GM18502 (cell line): Measurements from ENCODE around the gene CEACAM16.

ENCODE experiments used
- ATAC-seq: cut with Tn5 transposase; IDR thresholded peaks from one replicate; pipeline ENCODE4 v1.9.1; 2021; ENCODE audit warnings: mild to moderate bottlenecking; ENCODE audit not compliant: unreplicated experiment, poor library complexity

CEACAM16 gene

DNA sequence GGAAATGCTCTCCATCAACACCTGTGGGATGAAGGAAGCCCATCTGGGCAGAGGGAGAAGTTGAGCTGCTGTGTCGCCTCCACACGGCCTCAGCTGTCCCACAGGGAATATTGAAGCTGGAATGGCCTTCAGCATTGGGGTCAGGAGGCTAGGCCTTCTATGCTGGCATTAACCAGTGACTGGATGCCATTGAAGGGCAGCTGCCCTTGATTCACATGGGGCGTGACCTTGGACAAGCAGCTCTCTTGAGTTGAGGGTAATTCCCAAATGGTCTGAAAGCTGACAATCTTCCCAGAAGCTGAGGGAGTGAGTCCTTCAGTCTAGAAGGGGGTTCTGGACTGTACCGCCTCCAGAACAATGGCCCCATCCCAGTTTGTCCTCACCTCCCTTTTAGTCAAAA, 56.3 kb downstream of the CEACAM16 start:
- ATAC-seq, result no peak

DNA sequence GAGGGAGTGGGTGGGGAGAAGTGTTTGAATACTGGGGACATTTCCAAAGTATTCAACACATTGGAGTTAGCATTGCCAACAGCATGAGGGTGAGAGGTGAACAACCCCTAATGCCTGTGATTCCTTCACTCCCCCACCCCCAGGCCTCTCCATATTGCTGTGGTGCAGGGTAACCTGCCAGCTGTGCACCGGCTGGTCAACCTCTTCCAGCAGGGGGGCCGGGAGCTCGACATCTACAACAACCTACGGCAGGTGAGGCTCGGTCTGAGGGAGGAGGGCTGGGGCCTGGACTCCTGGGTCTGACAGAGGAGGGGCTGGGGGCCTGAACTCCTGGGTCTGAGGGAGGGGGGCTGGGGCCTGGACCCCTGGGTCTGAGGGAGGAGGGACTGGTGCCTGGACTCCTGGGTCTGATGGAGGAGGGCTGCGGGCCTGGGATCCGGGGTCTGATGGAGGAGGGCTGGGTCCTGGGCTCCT, 57.2 kb downstream of the CEACAM16 start:
- ATAC-seq, result no peak

DNA sequence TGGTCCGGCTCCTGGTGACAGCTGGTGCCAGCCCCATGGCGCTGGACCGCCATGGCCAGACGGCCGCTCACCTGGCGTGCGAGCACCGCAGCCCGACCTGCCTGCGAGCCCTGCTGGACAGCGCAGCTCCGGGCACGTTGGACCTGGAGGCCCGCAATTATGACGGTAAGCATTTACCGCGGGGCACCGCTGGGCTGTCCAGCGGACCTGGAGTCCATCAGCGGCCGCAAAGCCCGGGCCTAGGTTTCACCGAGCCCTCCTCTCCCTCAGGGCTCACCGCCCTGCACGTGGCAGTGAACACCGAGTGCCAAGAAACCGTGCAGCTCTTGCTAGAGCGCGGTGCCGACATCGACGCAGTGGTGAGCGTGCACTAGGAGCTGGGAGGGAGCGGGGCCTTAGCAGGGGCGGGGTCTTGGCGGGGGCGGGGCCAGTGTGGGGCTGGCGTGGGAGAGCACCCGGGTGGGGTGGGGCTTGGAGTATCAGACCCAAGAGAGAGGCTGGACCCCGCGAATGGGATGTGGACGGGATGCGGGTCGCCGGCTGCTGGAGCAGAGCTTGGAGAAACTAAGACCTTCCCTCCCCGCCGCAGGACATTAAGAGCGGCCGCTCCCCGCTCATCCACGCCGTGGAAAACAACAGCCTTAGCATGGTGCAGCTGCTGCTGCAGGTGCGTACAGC, 58.2 kb downstream of the CEACAM16 start:
- ATAC-seq, result no peak

DNA sequence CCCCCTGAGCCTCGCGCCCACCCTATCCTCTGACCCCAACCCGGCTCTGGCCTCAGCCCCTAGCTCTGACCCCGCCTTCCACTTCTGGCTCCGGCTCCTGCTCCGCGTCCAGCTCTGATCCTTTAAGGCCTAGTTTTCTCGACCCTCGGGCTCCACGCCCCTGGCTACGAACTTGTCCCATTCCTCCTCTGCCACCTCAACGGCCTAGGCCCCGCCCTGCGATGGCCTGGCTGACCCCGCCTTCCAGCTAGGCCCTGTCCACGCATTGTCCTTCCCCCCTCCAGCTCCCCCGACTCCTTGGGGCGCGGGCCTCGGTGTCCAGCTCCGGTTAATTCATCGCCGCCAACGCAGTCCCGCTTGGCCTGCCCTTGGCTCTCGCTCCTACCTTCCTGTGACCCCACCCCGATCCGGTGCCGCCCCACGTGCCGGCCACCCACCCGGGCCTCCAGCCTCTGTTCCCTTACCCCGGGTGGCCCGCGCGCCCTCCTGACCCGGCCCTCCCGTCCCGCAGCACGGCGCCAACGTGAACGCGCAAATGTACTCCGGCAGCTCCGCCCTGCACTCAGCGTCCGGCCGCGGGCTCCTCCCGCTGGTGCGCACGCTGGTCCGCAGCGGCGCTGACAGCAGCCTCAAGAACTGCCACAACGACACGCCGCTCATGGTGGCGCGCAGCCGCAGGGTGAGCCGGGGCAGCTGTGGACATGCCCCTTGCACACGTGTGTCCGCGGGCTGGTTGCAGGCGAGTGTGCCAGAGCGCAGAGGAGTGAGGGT, 59.0 kb downstream of the CEACAM16 start:
- no peak for ATAC-seq

DNA sequence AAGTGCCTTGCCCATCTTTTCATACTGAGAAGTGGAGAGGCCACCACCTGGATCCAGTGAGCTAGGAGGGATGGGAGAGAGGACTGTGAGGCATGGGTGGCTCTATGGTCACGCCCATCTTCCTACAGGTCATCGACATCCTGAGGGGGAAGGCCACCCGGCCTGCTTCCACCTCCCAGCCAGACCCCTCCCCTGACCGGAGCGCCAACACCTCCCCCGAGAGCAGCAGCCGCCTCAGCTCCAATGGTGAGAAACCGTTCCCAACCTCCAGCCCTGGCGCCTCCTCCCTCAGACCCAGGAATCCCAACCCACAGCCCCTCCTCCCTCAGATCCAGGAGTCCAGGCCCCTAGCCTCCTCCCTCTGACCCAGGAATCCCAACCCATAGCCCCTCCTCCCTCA, 59.6 kb downstream of the CEACAM16 start:
- ATAC-seq, result no peak

DNA sequence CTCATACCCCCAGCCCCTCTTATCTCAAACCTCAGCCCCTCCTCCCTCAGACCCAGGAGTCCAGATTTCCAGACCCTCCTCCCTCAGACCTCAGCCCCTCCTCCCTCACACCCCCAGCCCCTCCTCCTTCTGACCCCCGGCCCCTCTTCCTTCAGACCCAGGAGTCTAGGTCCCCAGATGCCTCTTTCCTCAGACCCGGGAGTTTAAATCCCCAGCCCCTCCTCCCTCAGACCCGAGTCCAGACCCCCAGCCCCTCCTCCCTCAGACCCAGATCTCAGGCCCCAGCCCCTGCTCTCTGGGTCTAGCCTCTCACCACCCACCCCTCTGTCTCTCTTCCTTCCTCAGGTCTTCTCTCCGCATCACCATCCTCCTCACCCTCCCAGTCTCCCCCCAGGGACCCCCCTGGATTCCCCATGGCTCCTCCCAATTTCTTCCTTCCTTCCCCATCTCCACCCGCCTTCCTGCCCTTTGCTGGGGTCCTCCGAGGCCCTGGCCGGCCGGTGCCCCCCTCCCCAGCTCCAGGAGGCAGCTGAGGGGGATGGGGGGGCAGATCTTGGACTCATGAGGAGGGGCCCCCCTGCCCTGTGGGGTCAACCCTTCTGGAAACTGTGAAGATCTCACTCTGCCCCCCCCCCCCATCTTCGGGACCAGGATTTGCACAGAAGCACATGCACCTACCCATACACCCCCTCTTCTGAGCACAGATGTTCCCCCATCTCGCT, 60.3 kb downstream of the CEACAM16 start:
- no peak for ATAC-seq
